Activated CD8-positive, alpha-beta memory T cell treated with anti-CD3 and anti-CD28 coated beads, Interleukin-2, amount 50 U/mL, for 4 hours (primary cell): Measurements from ENCODE around the gene GSK3A.

Experiments
- DNase-seq: peaks from one replicate; pipeline ENCODE4 v3.0.0-alpha.2; 2020

Gene GSK3A

DNA sequence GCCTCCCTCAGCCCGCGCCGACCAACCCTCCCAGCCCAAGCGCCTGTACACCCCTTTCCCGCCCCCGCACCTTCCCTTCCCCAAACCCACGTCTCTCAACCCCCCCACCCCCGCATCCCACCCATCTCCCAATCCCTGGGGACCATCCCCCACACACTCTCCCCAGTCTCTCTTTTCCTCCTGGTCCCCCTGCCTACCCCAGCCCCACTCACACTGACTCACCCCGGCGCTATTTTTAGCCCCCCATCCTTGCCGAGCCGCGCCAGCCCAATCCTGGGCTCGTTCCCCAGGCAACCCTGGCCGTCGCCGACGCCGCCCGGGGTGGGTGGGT is 38.4 kb upstream of the GSK3A start:
- peak; percentile 53 for DNase-seq

DNA sequence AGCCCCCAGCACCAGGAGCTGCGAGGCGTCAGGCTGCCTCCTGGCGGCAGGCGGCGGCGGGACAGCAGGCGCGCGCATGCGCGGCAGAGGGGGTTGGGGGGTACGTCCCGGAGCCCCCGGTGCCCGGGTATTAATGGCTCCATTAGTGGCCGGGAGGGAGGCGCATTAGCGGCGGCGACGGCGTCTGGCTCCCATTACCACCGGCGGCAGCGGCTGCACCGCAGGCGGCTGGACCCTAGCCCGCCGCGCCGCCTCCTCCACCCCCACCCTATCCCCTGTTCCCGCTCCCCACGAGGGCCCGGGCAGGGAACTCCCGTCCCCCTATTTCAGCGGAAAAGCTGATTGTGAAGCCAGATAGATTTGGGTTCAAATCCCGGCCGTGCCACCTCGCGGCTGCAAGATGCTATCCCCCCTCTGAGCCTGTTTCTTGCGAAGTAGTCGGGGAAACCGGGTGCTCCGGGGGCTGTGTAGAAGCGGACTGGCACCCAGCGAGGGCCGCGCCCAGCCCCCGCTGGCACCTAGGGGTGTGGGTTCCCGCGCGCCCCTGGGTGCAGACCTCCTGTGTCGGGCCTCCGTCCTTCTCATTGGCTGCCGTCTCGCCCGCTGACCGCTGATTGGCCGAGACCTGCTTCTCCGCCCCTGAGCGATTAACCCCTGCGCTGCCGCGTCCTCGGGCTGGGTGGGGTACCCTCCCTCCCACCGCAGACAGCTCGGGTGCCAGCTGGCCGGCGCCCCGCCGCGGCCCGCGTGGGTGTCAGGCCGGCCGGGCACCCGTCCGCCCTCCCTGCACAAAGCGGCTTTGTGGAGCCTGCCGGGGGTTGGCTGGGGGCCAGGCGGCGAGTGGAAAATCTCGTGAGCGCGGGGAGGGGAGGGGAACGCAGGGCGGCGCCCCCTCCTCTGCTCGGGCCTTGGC is 37.8 kb upstream of the GSK3A start:
- DNase-seq = peak; percentile 80

DNA sequence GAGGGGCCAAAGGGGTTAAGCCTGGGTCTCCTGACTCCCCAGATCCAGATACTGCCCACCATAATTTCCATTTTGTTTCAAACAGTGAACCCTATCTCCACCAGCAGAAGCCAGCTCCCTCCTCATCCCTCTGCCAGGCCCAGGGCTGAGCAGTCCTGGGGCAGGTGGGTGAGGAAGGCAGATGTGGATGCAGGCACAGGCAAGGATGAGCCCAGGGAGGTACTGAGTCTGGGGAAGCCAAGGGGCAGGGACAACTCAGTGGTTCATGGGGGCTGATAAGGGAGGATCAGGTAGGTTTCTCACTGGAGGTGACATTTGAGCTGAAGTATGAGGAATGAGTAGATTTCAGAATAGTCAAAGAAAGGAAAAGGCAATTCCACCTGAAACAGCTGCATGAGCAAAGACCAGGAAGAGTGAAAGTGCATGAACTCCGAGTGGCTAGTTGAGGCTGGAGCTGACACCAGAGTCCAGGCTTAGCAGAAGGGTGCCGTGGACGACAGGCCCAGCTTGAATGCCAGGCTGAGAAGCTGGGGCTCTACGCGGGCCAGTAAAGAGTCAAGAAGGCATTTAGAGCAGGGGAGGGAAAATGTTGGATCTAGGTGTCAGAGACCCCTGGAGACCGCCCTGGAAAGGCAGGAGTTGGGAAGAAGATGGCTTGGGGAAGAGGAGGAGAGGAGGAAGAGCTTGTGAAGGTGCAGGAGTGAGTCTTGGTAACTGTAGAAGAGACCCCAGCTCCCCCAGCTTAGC is 36.9 kb upstream of the GSK3A start:
- no peak for DNase-seq

DNA sequence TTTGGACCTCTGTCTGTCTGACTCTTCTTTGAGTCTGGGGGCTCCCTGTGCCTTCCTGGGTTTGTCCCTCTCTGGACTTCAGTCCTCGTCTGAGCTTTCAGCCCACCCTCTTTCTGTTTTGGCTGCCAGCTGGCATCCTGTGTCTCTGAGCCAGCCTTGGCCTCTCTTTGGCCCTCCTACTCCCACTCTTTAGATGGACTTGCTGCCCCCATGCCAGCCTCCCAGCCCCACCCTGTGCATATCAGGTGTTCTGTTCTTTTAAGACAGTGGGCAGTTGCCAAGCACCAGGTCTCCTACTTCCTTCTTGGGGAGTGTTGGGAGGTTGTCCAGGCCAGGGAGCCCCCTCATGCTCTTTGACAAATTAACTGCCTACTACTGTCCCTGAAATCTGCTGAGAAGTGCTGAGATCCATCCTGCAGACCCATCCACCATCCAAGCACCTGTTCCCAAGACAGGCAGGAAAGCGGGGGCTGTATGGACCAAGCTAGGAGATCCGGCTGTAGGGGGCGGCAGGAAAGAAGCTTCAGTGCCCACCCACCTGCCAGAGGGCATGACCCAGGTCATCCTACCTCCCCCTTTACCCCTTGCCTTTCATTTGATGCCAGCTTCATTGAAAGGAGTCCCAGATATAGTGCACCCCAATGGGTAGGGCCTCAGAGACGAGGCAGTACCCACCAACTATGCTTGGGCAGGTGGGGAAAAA is 36.2 kb upstream of the GSK3A start:
- DNase-seq = no peak

DNA sequence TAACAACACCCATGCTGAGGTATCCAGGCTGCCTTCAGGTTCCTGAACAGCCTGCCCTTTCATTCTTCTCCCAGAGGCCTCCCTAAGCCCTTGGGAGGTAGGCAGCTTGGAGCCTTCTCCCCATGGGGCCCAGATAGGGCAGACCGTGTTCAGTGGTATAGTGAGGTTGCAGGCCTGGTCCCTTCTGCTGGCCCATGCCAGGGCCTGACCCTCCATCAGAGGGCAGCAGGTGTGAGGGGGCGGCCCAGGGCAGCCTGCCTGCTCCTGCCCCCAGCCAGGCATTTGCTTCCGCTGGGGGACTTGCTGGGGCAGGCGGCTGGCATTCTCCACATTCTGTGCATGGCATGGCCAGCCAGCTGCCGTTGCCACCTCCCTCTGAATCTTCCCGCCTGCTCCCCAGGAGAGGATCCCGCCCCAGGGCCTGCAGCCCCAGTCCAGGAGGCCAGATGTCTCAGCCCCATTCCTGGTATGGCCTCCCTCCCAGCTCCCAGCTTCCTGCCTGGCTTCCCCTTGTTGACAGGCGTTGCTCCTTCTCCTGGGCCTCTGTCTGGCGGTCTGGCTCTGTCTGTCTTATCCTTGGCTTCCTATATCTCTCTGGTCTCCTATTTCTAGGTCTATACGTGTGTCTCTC is 35.5 kb upstream of the GSK3A start:
- no peak for DNase-seq

DNA sequence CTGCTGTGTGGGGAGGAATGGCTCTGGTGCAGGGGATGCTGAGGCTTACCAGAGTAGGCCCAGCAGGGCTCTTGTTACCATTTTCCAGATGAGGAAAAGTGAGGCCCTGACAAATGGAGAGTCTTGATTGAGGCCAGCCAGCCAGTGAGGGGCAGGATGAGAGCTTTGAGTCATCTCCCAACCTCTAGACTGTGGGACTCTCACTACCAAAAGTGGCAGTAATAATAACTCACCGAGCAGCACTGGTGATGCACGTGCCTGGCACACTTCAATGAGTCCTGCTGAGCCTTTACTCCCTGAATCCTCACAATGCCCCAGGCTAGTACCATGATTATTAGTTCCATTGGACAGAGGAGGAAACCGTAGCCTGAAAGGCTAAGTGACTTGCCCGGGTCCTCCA is 34.4 kb upstream of the GSK3A start:
- no peak for DNase-seq

DNA sequence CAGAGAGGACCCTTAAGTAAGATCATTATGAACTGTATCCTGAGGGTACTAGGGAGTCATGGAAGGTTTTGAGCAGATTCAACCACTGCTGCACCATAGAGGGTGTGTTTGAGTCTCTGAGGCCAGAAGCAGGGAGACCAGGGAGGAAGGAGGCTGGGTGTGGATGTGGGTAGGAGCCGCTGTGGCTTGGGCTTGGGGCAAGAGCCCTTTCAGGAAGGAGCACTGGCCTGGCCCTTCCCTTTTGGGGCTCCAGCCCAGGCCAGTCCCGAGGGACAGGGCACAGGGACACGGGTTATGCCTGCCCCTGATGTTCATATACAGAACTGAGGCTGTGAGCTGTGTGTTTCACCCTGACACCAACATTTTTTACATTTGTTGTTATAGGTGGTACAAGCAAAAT is 33.9 kb upstream of the GSK3A start:
- DNase-seq = no peak

DNA sequence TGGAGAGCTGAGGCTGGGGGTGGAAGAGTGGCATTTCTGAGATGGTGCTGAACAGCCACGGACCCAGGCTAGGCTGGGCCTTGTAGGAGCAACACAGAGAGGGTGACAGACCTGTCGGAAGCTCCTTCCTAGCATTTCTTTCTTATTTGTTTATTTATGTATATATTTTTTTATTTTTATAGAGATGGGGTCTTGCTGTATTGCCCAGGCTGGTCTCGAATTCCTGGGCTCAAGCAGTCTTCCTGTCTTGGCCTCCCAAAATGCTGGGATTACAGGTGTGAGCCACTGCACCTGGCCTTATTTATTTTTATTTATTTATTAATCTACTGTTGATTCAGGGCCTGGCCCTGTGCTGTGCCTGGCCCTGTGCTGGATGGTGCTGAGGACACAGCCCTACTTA is 33.1 kb upstream of the GSK3A start:
- no peak for DNase-seq

DNA sequence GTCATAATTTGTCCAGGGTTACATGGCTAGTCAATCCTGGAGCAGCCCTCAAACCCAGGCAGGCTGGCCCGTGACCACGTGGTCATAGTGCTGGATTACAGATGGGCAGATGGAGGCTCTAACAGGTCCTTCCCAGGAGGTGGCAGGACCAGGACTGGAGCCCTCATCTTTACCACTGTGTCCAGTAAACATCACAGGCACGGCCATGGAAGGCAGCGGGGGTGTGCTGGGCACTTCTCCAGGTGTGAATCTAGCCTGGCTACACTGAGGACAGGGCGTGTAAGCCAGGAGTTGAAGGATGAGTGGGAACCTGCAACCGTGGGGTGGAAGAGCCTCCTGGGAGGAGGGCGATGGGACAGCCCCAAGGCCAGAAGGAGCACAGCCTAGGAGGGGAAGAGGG is 32.7 kb upstream of the GSK3A start:
- no peak for DNase-seq

DNA sequence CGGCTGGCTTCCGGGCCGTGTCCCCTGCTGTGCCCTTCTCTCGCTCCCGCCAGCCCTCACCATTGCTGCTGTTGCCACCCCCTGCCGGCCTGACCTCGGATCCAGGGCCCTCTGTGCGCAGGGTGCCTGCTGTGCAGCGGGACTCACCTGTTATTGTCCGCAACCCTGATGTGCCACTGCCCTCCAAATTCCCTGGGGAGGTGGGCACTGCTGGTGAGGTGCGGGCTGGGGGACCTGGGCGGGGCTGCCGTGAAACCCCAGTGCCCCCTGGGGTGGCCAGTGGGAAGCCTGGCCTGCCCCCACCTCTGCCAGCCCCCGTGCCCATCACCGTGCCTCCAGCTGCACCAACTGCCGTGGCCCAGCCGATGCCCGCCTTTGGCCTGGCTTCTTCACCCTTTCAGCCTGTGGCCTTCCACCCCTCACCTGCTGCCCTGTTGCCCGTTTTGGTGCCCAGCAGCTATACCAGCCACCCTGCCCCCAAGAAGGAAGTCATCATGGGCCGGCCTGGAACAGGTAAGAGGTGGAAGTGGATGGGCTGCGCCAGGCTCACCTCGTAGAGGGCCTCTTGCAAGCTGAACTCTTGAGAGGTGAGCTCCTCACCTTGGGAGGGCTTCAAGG is 31.8 kb upstream of the GSK3A start:
- no peak for DNase-seq

DNA sequence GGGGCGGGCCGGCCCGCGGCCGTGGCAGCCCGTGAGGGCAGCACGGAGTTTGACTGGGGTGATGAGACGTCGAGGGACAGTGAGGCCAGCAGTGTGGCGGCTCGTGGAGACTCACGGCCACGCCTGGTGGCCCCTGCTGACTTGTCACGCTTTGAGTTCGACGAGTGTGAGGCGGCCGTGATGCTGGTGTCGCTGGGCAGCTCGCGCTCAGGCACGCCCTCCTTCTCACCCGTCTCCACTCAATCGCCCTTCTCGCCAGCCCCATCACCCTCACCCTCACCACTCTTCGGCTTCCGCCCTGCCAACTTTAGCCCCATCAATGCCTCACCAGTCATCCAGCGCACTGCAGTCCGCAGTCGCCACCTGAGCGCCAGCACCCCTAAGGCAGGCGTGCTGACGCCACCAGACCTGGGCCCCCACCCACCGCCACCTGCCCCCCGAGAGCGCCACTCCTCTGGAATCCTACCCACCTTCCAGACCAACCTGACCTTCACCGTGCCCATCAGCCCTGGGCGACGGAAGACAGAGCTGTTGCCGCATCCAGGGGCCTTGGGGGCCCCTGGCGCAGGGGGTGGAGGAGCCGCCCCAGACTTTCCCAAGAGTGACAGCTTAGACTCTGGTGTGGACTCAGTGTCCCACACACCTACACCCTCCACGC is 31.1 kb upstream of the GSK3A start:
- no peak for DNase-seq

DNA sequence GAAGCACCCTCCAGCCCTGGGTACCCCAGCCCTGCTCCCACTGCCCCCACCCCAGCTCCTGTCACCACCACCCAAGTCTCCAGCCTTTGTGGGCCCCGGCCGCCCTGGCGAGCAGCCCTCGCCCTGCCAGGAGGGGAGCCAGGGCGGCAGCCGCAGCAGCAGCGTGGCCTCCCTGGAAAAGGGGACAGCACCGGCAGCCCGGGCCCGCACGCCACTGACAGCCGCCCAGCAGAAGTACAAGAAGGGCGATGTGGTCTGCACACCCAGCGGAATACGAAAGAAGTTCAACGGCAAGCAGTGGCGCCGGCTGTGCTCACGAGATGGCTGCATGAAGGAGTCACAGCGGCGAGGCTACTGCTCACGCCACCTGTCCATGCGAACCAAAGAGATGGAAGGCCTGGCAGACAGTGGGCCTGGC is 30.6 kb upstream of the GSK3A start:
- DNase-seq = peak; percentile 14

DNA sequence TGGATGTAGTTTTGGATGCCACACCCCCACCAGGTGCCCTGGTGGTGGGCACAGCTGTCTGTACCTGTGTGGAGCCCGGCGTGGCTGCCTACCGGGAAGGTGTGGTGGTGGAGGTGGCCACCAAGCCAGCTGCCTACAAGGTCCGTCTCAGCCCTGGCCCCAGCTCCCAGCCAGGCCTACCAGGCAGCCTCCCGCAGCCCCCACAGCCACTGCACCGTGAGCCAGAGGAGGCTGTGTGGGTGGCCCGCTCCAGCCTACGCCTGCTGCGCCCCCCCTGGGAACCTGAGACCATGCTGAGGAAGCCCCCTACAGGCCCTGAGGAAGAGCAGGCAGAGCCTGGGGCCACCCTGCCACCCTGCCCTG is 30.1 kb upstream of the GSK3A start:
- no peak for DNase-seq

DNA sequence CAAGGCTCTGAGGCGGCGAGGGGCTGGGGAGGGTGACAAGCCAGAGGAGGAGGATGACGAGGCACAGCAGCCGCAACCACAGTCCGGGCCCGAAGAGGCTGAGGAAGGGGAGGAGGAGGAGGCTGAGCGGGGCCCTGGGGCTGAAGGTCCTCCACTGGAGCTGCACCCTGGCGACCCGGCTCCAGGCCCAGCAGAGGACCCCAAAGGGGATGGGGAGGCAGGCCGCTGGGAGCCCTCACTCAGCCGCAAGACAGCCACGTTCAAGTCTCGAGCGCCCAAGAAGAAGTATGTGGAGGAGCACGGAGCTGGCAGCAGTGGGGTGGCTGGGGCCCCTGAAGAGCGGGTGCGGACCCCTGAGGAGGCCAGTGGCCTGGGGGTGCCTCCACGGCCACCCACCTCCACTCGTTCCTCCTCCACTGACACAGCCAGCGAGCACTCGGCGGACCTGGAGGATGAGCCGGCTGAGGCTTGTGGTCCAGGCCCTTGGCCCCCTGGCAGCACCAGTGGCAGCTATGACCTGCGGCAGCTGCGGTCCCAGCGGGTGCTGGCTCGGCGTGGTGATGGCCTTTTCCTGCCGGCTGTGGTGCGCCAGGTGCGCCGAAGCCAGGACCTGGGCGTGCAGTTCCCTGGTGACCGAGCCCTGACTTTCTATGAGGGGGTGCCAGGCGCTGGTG is 29.6 kb upstream of the GSK3A start:
- peak; percentile 15 for DNase-seq

DNA sequence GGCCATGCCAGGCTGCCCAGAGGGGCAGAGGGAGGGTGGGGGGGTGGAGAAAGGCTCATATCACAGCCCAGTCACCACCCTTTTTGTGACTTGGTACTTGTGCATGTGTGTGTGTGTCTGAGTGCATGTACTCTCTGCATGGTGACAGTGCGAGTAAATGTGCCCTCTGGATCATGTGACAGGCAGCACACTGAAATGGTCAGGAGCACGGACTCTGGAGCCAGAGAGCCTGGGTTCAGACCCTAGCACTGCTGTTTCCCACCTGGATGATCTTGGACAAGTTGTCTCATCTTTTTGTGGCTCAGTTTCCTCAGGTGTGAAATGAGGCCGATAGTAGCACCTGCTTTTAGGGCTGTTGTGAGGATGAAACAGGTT is 28.6 kb upstream of the GSK3A start:
- no peak for DNase-seq

DNA sequence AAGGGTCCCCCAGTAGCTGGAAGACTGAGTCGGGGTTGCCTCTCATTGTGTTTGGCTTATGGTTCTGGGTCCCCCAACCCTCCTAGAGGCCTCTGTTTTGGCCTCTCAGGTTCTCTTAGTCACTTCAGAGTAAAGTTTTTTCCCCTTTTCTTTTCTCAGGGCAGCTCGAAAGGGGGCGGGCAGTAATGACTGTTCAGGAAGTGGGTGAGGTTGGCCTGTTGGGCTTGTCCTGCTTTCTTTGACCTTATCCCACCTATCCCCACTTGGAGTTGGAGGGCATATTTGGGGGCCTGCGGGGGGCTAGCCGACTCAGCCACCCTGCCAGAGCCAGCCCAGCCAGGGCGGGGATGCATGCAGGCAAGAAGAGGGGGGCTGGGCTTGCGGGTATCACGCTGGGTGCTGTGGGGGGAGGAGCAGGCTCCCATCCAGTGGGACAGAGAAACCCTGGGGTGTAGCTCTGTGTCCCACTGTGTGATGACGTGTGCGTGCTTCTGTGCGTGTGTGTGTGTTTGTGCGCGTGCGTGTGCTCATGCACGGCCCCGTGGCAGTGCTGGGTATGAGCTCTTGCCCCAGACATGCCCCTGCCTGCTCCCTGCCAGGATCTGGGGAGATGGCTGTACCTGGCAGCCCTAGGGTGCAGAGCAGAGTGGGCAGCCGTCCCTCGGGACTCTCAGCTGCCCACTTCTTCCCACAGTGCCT is 28.1 kb upstream of the GSK3A start:
- peak; percentile 50 for DNase-seq

DNA sequence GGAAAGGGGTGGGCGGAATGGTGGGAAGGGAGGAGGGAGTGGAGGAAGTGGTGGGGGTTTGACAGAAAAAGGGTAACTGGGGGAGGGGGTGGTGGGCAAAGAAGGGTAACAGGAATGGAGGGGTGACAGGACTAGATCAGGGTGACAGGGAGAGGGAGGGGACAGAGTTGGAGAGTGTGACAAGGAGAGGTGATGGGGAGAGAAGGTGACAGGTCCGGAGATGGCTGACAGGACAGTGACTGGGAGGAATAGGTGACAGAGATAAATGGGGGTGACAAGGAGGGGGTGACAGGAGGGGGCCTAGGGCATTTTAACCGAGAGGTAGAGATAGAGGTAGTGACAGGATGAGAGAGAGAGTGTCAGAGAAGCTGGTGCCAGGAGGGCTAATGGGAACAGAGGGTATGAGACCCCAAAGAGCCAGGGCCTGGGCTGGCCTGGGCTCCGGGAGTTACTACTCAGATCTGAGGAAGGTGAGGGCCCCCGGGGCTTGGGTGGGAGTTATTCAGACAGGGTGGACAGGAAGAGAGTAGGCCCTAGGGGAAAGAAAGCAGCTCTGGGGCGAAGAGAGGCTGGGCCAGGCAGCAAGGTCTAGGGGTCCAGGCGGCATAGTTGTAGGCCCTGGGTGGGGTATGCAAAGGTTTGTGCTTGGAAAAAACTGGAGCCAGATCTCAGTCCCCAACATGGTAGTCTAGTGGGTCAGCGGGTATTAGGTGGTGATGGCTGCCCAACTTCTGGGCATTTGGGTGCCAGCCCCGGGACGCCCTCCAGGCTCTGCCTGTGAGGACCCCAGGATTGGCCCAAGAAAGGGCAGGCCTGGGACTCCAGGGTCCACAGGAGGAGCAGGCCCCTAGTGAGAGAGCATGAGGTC is 27.3 kb upstream of the GSK3A start:
- DNase-seq = peak; percentile 18

DNA sequence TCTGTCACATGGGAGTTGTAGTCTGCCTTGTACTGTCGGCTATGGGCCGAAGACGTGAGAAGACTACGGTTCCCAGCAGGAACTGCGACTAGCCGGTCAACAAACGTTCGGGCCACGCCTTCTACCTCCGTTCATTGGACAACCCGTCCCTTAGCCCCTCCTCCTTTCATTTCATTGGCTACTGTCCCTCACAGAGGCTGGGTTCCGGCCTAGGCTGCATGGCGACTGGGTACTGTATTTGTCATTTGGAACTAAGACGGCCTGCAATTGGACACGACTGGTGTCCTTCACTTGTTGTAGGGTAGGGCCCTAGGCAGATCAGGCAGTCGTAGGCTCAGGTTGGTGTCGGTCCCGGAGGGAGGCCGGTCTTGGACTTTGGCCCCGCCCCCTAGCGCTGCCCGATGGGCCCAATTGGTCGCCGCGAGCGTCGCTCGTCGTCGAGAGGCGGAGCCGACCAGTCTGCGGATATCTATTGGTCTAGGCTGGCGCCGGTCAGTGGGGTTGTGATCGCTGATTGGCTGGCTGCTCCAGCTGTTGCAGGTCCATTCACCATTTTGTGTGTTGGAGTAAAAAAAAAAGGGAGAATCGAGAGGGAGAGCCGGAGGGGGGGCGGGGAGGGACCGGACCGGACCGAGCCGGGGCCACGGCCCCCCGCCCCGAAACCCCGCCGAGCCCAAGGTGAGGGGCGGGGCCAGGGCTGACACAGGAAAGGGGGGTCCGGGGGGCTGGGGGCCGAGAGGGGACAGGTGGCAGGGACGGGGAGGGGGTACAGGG is 26.5 kb upstream of the GSK3A start, which contains the start of gene CIC:
Gene CIC, plus strand, starts transcription at position 549 of the 774 bp plus-strand sequence. CDS start 2,532 bp downstream, outside the sequence.
- peak; percentile 99 for DNase-seq

DNA sequence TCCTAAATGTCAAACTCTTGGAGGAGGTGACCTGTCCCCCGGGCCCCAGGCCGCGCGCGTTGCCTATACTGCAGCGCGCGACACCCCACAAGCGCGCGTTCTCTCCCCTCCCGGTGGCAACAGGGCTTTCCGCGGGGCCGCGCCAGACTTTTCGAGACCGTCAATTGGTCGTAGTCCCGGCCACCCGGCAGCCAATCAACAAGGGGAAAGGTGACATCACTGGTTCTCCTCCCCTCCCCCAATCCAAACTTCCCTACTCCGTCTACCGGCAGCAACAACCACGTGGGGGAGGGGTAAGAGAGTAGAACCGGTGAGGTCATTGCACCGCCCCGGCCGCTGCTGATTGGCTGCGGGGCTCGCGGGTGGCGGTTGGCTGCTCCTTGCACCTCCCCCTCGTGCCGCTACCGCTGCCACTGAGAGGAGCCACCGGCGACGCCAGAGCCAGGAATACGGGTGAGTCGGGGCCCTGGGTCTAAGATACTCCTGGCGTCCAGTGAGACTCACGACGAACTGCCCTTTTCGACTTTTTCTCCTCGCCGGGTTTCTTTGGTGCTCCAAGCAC is 25.8 kb upstream of the GSK3A start:
- DNase-seq = peak; percentile 96
